Gastroesophageal sphincter (tissue), 2 donors: ENCODE data around the gene DGAT2L6.

Source experiments
- EP300 ChIP-seq: sonication (generic); formaldehyde crosslinking; IDR thresholded peaks from one replicate; pipeline ENCODE4 v1.6.1; 2017; ENCODE audit warnings: antibody characterized with exemption, mild to moderate bottlenecking
- POLR2A ChIP-seq, 2 donors: fragments of 450-650 bp; IDR thresholded peaks; one replicate each; pipeline ENCODE4 v1.6.1; 2017; ENCODE audit warnings: antibody characterized with exemption in 2 of 2, mild to moderate bottlenecking in 2 of 2, moderate library complexity in 1 of 2

DNA sequence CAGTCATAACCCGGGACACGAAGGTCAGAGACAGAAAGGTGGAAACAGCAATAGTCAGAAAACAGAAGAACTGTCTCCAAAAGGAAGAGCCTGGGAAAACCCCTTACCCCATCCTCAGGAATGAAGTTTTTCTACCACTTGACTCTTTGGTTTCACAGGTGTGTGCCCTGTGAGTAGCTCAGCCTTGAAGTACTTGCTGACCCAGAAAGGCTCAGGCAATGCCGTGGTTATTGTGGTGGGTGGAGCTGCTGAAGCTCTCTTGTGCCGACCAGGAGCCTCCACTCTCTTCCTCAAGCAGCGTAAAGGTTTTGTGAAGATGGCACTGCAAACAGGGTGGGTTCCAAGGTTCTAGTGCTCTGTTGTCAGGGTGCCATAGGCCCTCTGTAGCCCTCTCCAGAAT, 24.4 kb downstream of the DGAT2L6 start:
- TF ChIP-seq POLR2A (IDR thresholded peaks at IDR 0.05) = no peak
- no peak for TF ChIP-seq EP300
